HepG2 (cell line): ENCODE data around the gene PRMT2. TPM values are rescaled to one million over a fixed set of nuclear protein-coding genes. Genes with fewer than 3 reads are reported as not detected.

Source experiments
- ATAC-seq: fragments of 200-7000 bp; cut with Tn5 transposase; 3 replicates; pipeline ENCODE4 v1.9.1; 2020; ENCODE audit warnings: mild to moderate bottlenecking, moderate library complexity
- BruUV-seq: library from RNA; stranded (reverse); fragments of 400-500 nt; replicated peaks from 2 replicates; lab custom pipeline; 2021; lab: Mats Ljungman, UMichigan
- CTCF ChIA-PET: fragments of 300-600 bp; formaldehyde crosslinking; extraction: SDS; loops from one replicate; lab custom pipeline; 2021; ENCODE audit warnings: low total read pairs, inconsistent platforms, low intra/inter-chr PET ratio; lab: Yijun Ruan, JAX
- POLR2A ChIA-PET: fragments of 350-600 bp; sonication (Branson Sonifier 250); formaldehyde crosslinking; loops from one replicate; lab custom pipeline; 2020; ENCODE audit warnings: antibody characterized with exemption, inconsistent platforms; lab: Yijun Ruan, JAX
- DNase-seq: peaks from one replicate; pipeline ENCODE4 v3.0.0-alpha.2; 2015; ENCODE audit warnings: low spot score
- FAIRE-seq: peaks from 3 replicates; lab custom pipeline; 2011; peaks lifted over from hg19 to GRCh38; lab: Jason Lieb, UNC
- H2AFZ ChIP-seq: one replicate; pipeline ENCODE4 v1.6.1; 2011; ENCODE audit warnings: low read length, inconsistent platforms
- H3K27ac ChIP-seq: fragments of 300-600 bp; 3 replicates; pipeline ENCODE4 v1.8.0; 2011; ENCODE audit warnings: mixed run types, mild to moderate bottlenecking, mixed read lengths, low read length, inconsistent platforms; ENCODE audit not compliant: insufficient read depth; ENCODE audit errors: extremely low read length
- H3K27me3 ChIP-seq, 2 experiments: fragments of 200-600 bp in 1 of 2; 2 replicates in 1 of 2; 3 replicates in 1 of 2; pipeline versions ENCODE4 v1.6.0 to v1.8.0; 2011; ENCODE audit warnings: low read length in 2 of 2, mild to moderate bottlenecking in 2 of 2, moderate library complexity in 2 of 2, inconsistent platforms in 1 of 2; ENCODE audit not compliant: insufficient read depth in 2 of 2, control insufficient read depth in 1 of 2
- H3K36me3 ChIP-seq, 2 experiments: fragments of 200-600 bp in 1 of 2; replicated peaks in 1 of 2; 2 replicates in 1 of 2; 3 replicates in 1 of 2; pipeline versions ENCODE4 v1.5.1 to v1.8.0; 2011; ENCODE audit warnings: low read length in 2 of 2, inconsistent platforms in 1 of 2; ENCODE audit not compliant: insufficient read depth in 2 of 2, control insufficient read depth in 1 of 2
- H3K4me1 ChIP-seq: 2 replicates; pipeline ENCODE4 v1.5.1; 2012; ENCODE audit warnings: low read length, inconsistent platforms; ENCODE audit not compliant: insufficient read depth
- H3K4me2 ChIP-seq: 2 replicates; pipeline ENCODE4 v1.6.0; 2011; ENCODE audit warnings: low read depth, low read length, inconsistent platforms
- H3K4me3 ChIP-seq, 3 experiments: fragments of 200-600 bp in 1 of 3; sonication (generic), shearing (Covaris generic) in 1 of 3; replicated peaks in 1 of 3; 2 replicates each; pipeline ENCODE4 v1.5.1; 2011 to 2016; ENCODE audit warnings: low read length in 3 of 3, inconsistent platforms in 2 of 3, low read depth in 2 of 3, mild to moderate bottlenecking in 2 of 3, control low read depth in 1 of 3, mixed read lengths in 1 of 3; ENCODE audit not compliant: insufficient read depth in 1 of 3
- H3K79me2 ChIP-seq: one replicate; pipeline ENCODE4 v1.6.1; 2011; ENCODE audit warnings: low read length, inconsistent platforms; ENCODE audit not compliant: insufficient read depth
- H3K9ac ChIP-seq: 2 replicates; pipeline ENCODE4 v1.6.0; 2011; ENCODE audit warnings: mild to moderate bottlenecking, low read depth, low read length, inconsistent platforms; ENCODE audit not compliant: insufficient read depth
- H3K9me3 ChIP-seq: 2 replicates; pipeline ENCODE4 v1.5.1; 2012; ENCODE audit warnings: mild to moderate bottlenecking, low read length
- H4K20me1 ChIP-seq: 2 replicates; pipeline ENCODE4 v1.6.0; 2011; ENCODE audit warnings: inconsistent platforms, mild to moderate bottlenecking, low read length, moderate library complexity; ENCODE audit not compliant: insufficient read depth
- FOXK1 ChIP-seq: sonication (generic); formaldehyde crosslinking; IDR thresholded peaks from 2 replicates; pipeline ENCODE4 v1.4.0; 2020; ENCODE audit warnings: low read depth, missing genetic modification reagents, borderline replicate concordance
- GABPA ChIP-seq, 2 experiments: IDR thresholded peaks; 2 replicates each; pipeline ENCODE4 v1.6.1; 2011 to 2016; ENCODE audit warnings: low read depth in 2 of 2, low read length in 1 of 2, missing biosample characterization in 1 of 2, missing genetic modification characterization in 1 of 2
- MAFK ChIP-seq, 2 experiments: IDR thresholded peaks in 1 of 2; conservative IDR thresholded peaks in 1 of 2; 2 replicates each; pipeline ENCODE4 v1.6.1; 2011; ENCODE audit warnings: improper control_type of control experiment in 2 of 2, low read length in 2 of 2
- POLR2AphosphoS5 ChIP-seq: IDR thresholded peaks from 2 replicates; pipeline ENCODE4 v1.6.1; 2012; ENCODE audit warnings: low read depth, low read length
- SMC3 ChIP-seq: IDR thresholded peaks from 2 replicates; pipeline ENCODE4 v1.6.1; 2011; ENCODE audit warnings: low read length, improper control_type of control experiment
- ZKSCAN5 ChIP-seq: sonication (generic); formaldehyde crosslinking; IDR thresholded peaks from 2 replicates; pipeline ENCODE4 v1.5.1; 2020; ENCODE audit warnings: mild to moderate bottlenecking, missing genetic modification reagents
- ZNF510 ChIP-seq: sonication (generic); formaldehyde crosslinking; IDR thresholded peaks from 2 replicates; pipeline ENCODE4 v1.4.0; 2020; ENCODE audit warnings: low read depth, mild to moderate bottlenecking, missing genetic modification reagents
- ZNF772 ChIP-seq: sonication (generic); formaldehyde crosslinking; IDR thresholded peaks from 2 replicates; pipeline ENCODE4 v1.5.0; 2020; ENCODE audit warnings: mild to moderate bottlenecking, missing genetic modification reagents
- WGBS: methylation state at CpG from one replicate; pipeline ENCODE4 v1.1.6; 2017; ENCODE audit warnings: low lambda C conversion rate; 5-methylcytosine and 5-hydroxymethylcytosine counted together
- in situ Hi-C: cut with HindIII; loops from 2 replicates; pipeline ENCODE4 v1.10.0; 2017; ENCODE audit warnings: low pct_unique_long_range_greater_than_20kb; ENCODE audit not compliant: extremely low pct_ligation_motif_present
- intact Hi-C: fragments of 100-400 bp; cut with micrococcal nuclease; formaldehyde crosslinking; loops from one replicate; pipeline ENCODE4 v1.10.0; 2022; ENCODE audit not compliant: unreplicated experiment
- polyA plus RNA-seq, 8 experiments: library from polyadenylated mRNA; depleted of rRNA in 3 of 8; stranded (reverse) in 7 of 8; unstranded in 1 of 8; fragments of >200 nt; fragmentation: Illumina TruSeq in 4 of 8; extraction: Trizol in 4 of 8; gene quantifications; 2 replicates each; pipeline versions ENCODE4 v1.2.1 to v1.2.3, GENCODE V29; 2011 to 2016; ENCODE audit warnings: low read depth in 4 of 8, missing spikeins in 1 of 8, mixed read lengths in 1 of 8; ENCODE audit not compliant: insufficient read depth in 1 of 8
- total RNA-seq, 5 experiments: library from RNA; depleted of rRNA; stranded (reverse); fragments of >200 nt; fragmentation: Illumina TruSeq; extraction: Trizol; gene quantifications; 2 replicates each; pipeline ENCODE4 v1.2.3, GENCODE V29; 2016; ENCODE audit warnings: low read depth in 1 of 5
- TF ChIP-seq, protein P1 (sequence below): IDR thresholded peaks from 2 replicates; pipeline ENCODE4 v1.6.1; 2012; ENCODE audit warnings: inconsistent platforms
- TF ChIP-seq, protein P2 (sequence below): sonication (generic); formaldehyde crosslinking; IDR thresholded peaks from 2 replicates; pipeline ENCODE4 v1.5.0; 2020; ENCODE audit warnings: mild to moderate bottlenecking, missing genetic modification reagents
- TF ChIP-seq, protein P3 (sequence below): sonication (generic); formaldehyde crosslinking; IDR thresholded peaks from 2 replicates; pipeline ENCODE4 v1.4.0; 2020; ENCODE audit warnings: missing genetic modification reagents
- TF ChIP-seq, protein P4 (sequence below): sonication (generic); formaldehyde crosslinking; IDR thresholded peaks from 2 replicates; pipeline ENCODE4 v1.5.0; 2020; ENCODE audit warnings: mild to moderate bottlenecking, missing genetic modification reagents, borderline replicate concordance

PRMT2 gene
- total and polyA plus RNA-seq, 2 of the 13 experiments (the other 11 are each of a cell fraction or from before 2014, with no cell fraction given), result 54.4 to 78.8 TPM

DNA sequence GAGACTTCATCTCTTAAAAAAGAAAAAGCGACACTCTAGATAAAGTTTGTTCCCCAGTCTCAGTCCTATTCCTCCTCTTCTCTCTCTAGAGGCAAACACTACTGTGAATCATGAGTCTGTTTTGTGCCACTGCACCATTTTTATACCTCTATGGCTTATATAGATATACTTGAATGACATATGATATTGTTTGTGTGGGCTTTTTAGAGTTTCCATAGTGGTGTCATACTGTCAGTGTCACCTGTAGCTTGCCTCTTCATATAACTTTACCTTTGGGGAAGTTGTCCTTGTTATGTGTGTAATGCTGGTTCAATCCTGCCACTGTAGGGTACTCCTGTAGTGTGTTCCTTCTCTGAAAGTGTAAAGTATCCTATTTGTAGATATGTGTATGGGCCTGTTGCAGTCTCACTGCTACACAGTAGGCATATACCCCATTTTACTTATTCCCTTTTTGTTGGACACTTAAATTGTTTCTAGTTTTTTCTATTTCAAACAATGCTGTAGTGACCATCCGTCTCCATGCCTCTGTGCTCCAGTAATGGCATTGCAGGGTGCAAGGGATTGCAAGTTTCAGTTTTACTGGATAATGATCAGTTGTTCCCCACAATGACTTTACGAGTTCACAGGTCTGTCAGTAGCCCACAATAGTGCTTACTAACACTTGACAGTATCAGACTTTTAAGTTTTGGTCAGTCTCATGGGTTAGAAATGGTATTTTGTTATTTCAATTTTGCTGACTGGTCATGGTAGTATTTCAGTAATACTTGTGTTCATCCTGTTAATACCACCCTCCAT lies 2.7 kb downstream of the PRMT2 start:
- H4K20me1 ChIP-seq, result peaks cover 4% of the 10 kb centered on the region; the same call in 1 of the 2 replicates
- peak overlapping the region in 1 of 3 experiments; percentile 1; a peak in 1 of 6 replicates for H3K4me3 ChIP-seq
- H3K4me2 ChIP-seq, result peak overlapping the region; percentile 46
- H3K9ac ChIP-seq, result peak overlapping the region; percentile 3; the same call in 1 of the 2 replicates
- 85% methylated on average over 3 of the region's 3 CpGs for WGBS
- H3K36me3 ChIP-seq, result peaks cover 2 to 12% of the 10 kb centered on the region in 2 experiments; a peak in 3 of 5 replicates
- no peaks in the 10 kb centered on the region for H3K9me3 ChIP-seq
- no peak for ATAC-seq
- no peak overlapping the region for H2AFZ ChIP-seq
- DNase-seq, result no peak
- no peak overlapping the region for H3K27ac ChIP-seq
- CTCF ChIA-PET, result no interaction called here
- in situ Hi-C loops (no loop called here), intact Hi-C loops (loop anchor here (2.0 kb wide), 1 partner anchor 15 kb away; no protein-coding TSS in a partner anchor)
- POLR2A ChIA-PET, result no interaction called here
- peaks cover 54% of the 10 kb centered on the region for H3K4me1 ChIP-seq
- H3K79me2 ChIP-seq, result peaks cover 32% of the 10 kb centered on the region
- no peaks in the 10 kb centered on the region; a peak in 1 of 5 replicates for H3K27me3 ChIP-seq
- FAIRE-seq, result no peak
- no TSS peak for BruUV-seq
- TF ChIP-seq ZKSCAN5 (CRISPR knock-in tag), result no peak
- TF ChIP-seq ZNF772 (CRISPR knock-in tag), result no peak
- TF ChIP-seq ZNF510, result no peak
- no peak for TF ChIP-seq SMC3
- TF ChIP-seq, protein P1, sequence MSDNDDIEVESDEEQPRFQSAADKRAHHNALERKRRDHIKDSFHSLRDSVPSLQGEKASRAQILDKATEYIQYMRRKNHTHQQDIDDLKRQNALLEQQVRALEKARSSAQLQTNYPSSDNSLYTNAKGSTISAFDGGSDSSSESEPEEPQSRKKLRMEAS, result no peak
- peak in 1 of 2 experiments; percentile 55; a peak in 2 of 4 replicates for TF ChIP-seq MAFK (conservative IDR thresholded peaks at IDR 0.05 in 1 of 2, IDR thresholded peaks at IDR 0.05 in 1 of 2; ENCODE audit: low read length in 2 of 2)
- TF ChIP-seq, protein P2, sequence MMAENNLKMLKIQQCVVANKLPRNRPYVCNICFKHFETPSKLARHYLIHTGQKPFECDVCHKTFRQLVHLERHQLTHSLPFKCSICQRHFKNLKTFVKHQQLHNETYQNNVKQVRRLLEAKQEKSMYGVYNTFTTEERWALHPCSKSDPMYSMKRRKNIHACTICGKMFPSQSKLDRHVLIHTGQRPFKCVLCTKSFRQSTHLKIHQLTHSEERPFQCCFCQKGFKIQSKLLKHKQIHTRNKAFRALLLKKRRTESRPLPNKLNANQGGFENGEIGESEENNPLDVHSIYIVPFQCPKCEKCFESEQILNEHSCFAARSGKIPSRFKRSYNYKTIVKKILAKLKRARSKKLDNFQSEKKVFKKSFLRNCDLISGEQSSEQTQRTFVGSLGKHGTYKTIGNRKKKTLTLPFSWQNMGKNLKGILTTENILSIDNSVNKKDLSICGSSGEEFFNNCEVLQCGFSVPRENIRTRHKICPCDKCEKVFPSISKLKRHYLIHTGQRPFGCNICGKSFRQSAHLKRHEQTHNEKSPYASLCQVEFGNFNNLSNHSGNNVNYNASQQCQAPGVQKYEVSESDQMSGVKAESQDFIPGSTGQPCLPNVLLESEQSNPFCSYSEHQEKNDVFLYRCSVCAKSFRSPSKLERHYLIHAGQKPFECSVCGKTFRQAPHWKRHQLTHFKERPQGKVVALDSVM (CRISPR knock-in tag), result no peak
- no peak for TF ChIP-seq FOXK1 (CRISPR knock-in tag)
- no peak for TF ChIP-seq GABPA (IDR thresholded peaks at IDR 0.05; ENCODE audit: low read depth, low read length)
- TF ChIP-seq GABPA (CRISPR knock-in tag; IDR thresholded peaks at IDR 0.05; ENCODE audit: low read depth), result no peak
- TF ChIP-seq, protein P3, sequence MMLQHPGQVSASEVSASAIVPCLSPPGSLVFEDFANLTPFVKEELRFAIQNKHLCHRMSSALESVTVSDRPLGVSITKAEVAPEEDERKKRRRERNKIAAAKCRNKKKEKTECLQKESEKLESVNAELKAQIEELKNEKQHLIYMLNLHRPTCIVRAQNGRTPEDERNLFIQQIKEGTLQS (CRISPR knock-in tag), result no peak
- no peak for TF ChIP-seq POLR2AphosphoS5
- TF ChIP-seq, protein P4, sequence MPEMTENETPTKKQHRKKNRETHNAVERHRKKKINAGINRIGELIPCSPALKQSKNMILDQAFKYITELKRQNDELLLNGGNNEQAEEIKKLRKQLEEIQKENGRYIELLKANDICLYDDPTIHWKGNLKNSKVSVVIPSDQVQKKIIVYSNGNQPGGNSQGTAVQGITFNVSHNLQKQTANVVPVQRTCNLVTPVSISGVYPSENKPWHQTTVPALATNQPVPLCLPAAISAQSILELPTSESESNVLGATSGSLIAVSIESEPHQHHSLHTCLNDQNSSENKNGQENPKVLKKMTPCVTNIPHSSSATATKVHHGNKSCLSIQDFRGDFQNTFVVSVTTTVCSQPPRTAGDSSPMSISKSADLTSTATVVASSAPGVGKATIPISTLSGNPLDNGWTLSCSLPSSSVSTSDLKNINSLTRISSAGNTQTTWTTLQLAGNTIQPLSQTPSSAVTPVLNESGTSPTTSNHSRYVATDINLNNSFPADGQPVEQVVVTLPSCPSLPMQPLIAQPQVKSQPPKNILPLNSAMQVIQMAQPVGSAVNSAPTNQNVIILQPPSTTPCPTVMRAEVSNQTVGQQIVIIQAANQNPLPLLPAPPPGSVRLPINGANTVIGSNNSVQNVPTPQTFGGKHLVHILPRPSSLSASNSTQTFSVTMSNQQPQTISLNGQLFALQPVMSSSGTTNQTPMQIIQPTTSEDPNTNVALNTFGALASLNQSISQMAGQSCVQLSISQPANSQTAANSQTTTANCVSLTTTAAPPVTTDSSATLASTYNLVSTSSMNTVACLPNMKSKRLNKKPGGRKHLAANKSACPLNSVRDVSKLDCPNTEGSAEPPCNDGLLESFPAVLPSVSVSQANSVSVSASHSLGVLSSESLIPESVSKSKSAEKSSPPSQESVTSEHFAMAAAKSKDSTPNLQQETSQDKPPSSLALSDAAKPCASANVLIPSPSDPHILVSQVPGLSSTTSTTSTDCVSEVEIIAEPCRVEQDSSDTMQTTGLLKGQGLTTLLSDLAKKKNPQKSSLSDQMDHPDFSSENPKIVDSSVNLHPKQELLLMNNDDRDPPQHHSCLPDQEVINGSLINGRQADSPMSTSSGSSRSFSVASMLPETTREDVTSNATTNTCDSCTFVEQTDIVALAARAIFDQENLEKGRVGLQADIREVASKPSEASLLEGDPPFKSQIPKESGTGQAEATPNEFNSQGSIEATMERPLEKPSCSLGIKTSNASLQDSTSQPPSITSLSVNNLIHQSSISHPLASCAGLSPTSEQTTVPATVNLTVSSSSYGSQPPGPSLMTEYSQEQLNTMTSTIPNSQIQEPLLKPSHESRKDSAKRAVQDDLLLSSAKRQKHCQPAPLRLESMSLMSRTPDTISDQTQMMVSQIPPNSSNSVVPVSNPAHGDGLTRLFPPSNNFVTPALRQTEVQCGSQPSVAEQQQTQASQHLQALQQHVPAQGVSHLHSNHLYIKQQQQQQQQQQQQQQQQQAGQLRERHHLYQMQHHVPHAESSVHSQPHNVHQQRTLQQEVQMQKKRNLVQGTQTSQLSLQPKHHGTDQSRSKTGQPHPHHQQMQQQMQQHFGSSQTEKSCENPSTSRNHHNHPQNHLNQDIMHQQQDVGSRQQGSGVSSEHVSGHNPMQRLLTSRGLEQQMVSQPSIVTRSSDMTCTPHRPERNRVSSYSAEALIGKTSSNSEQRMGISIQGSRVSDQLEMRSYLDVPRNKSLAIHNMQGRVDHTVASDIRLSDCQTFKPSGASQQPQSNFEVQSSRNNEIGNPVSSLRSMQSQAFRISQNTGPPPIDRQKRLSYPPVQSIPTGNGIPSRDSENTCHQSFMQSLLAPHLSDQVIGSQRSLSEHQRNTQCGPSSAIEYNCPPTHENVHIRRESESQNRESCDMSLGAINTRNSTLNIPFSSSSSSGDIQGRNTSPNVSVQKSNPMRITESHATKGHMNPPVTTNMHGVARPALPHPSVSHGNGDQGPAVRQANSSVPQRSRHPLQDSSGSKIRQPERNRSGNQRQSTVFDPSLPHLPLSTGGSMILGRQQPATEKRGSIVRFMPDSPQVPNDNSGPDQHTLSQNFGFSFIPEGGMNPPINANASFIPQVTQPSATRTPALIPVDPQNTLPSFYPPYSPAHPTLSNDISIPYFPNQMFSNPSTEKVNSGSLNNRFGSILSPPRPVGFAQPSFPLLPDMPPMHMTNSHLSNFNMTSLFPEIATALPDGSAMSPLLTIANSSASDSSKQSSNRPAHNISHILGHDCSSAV (CRISPR knock-in tag), result no peak
